HepG2 (cell line): ENCODE data around the gene TIMM13. TPM values are rescaled to one million over a fixed set of nuclear protein-coding genes. Genes with fewer than 3 reads are reported as not detected.
A peak's percentile ranks its signal among the peaks of the same experiment; 100 is the strongest.

ENCODE experiments used
- HES4 ChIP-seq: sonication (generic); formaldehyde crosslinking; IDR thresholded peaks from 2 replicates; pipeline ENCODE4 v1.9.0; 2021; ENCODE audit warnings: mild to moderate bottlenecking, missing genetic modification reagents, borderline replicate concordance
- HNRNPL ChIP-seq: fragments of 200-400 bp; formaldehyde crosslinking; IDR thresholded peaks from 2 replicates; pipeline ENCODE4 v1.6.1; 2017; ENCODE audit warnings: mild to moderate bottlenecking, low read depth, low read length
- IRF9 ChIP-seq: sonication (generic); formaldehyde crosslinking; IDR thresholded peaks from 2 replicates; pipeline ENCODE4 v1.8.0; 2022; ENCODE audit warnings: missing genetic modification reagents, mild to moderate bottlenecking, borderline replicate concordance
- ISL2 ChIP-seq: sonication (generic); formaldehyde crosslinking; IDR thresholded peaks from 2 replicates; pipeline ENCODE4 v1.5.0; 2020; ENCODE audit warnings: missing genetic modification reagents
- MEF2D ChIP-seq: sonication (generic); formaldehyde crosslinking; IDR thresholded peaks from 2 replicates; pipeline ENCODE4 v1.5.1; 2020; ENCODE audit warnings: mild to moderate bottlenecking, missing genetic modification reagents
- NFIB ChIP-seq: sonication (generic); formaldehyde crosslinking; IDR thresholded peaks from 2 replicates; pipeline ENCODE4 v1.9.0; 2021; ENCODE audit warnings: missing genetic modification reagents, mild to moderate bottlenecking, borderline replicate concordance
- RBAK ChIP-seq: sonication (generic); formaldehyde crosslinking; IDR thresholded peaks from 2 replicates; pipeline ENCODE4 v1.5.1; 2020; ENCODE audit warnings: mild to moderate bottlenecking, missing genetic modification reagents
- SNAPC4 ChIP-seq: sonication (generic); formaldehyde crosslinking; IDR thresholded peaks from 2 replicates; pipeline ENCODE4 v1.4.0; 2020; ENCODE audit warnings: mild to moderate bottlenecking, missing genetic modification reagents
- SRF ChIP-seq: IDR thresholded peaks from 2 replicates; pipeline ENCODE4 v1.6.1; 2011; ENCODE audit warnings: mild to moderate bottlenecking, low read depth, low read length, moderate library complexity
- ZC3H4 ChIP-seq: sonication (generic); formaldehyde crosslinking; IDR thresholded peaks from 2 replicates; pipeline ENCODE4 v1.4.0; 2020; ENCODE audit warnings: missing genetic modification reagents, borderline replicate concordance
- ZNF180 ChIP-seq: sonication (generic); formaldehyde crosslinking; IDR thresholded peaks from 2 replicates; pipeline ENCODE4 v1.4.0; 2020; ENCODE audit warnings: low read depth, missing genetic modification reagents, borderline replicate concordance
- ZNF24 ChIP-seq: fragments of 450-650 bp; IDR thresholded peaks from 2 replicates; pipeline ENCODE4 v1.6.1; 2017; ENCODE audit warnings: antibody characterized with exemption, mild to moderate bottlenecking
- ZNF256 ChIP-seq: sonication (generic); formaldehyde crosslinking; conservative IDR thresholded peaks from 2 replicates; pipeline ENCODE4 v1.4.0; 2020; ENCODE audit warnings: missing genetic modification reagents
- ZNF33B ChIP-seq: sonication (generic); formaldehyde crosslinking; IDR thresholded peaks from 2 replicates; pipeline ENCODE4 v1.5.1; 2020; ENCODE audit warnings: mild to moderate bottlenecking, missing genetic modification reagents
- ZNF644 ChIP-seq: IDR thresholded peaks from 2 replicates; pipeline ENCODE4 v1.6.1; 2016; ENCODE audit warnings: low read depth
- ZNF780A ChIP-seq: sonication (generic); formaldehyde crosslinking; IDR thresholded peaks from 2 replicates; pipeline ENCODE4 v1.8.0; 2022; ENCODE audit warnings: mild to moderate bottlenecking, missing genetic modification reagents, moderate library complexity
- polyA plus RNA-seq, 8 experiments: library from polyadenylated mRNA; depleted of rRNA in 3 of 8; stranded (reverse) in 7 of 8; unstranded in 1 of 8; fragments of >200 nt; fragmentation: Illumina TruSeq in 4 of 8; extraction: Trizol in 4 of 8; gene quantifications; 2 replicates each; pipeline versions ENCODE4 v1.2.1 to v1.2.3, GENCODE V29; 2011 to 2016; ENCODE audit warnings: low read depth in 4 of 8, missing spikeins in 1 of 8, mixed read lengths in 1 of 8; ENCODE audit not compliant: insufficient read depth in 1 of 8
- total RNA-seq, 5 experiments: library from RNA; depleted of rRNA; stranded (reverse); fragments of >200 nt; fragmentation: Illumina TruSeq; extraction: Trizol; gene quantifications; 2 replicates each; pipeline ENCODE4 v1.2.3, GENCODE V29; 2016; ENCODE audit warnings: low read depth in 1 of 5
- TF ChIP-seq, protein P1 (sequence below): sonication (generic); formaldehyde crosslinking; IDR thresholded peaks from 2 replicates; pipeline ENCODE4 v1.5.0; 2020; ENCODE audit warnings: mild to moderate bottlenecking, missing genetic modification reagents
- TF ChIP-seq, protein P2 (sequence below): sonication (generic); formaldehyde crosslinking; IDR thresholded peaks from 2 replicates; pipeline ENCODE4 v1.8.1; 2022; ENCODE audit warnings: low read depth, mild to moderate bottlenecking, missing genetic modification reagents

The TIMM13 gene
- total and polyA plus RNA-seq, 2 of the 13 experiments (the other 11 are each of a cell fraction or from before 2014, with no cell fraction given): 48.4 to 108 TPM

DNA sequence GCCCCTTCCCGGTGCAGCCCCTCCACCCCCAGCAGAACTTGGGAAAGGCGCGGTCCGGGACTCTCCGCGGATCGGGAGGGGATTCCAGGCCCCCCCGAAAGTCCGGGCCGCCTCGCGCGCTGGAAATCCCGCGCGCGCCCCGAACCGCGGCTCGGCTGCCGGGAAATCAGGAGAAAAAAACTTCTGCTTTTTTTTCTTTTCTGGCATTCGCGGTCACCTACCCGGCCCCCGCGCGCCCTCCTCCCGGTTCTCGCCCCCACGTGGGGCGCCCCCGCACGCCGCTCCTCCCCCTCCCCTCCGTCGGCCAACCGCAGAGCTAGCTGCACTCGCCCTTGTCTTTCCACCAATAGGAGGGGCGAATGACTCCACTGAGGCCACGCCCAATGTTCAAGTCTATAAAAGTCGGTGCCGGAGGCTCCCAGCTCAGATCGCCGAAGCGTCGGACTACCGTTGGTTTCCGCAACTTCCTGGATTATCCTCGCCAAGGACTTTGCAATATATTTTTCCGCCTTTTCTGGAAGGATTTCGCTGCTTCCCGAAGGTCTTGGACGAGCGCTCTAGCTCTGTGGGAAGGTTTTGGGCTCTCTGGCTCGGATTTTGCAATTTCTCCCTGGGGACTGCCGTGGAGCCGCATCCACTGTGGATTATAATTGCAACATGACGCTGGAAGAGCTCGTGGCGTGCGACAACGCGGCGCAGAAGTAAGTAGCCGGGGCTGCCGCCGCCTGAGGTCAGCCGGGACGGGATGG, 48.5 kb upstream of the TIMM13 start, which contains the start of gene GADD45B (continued):
- TF ChIP-seq HES4 (CRISPR knock-in tag) (peak; percentile 43; the same call in 1 of the 2 replicates), ZNF33B (no peak), HNRNPL (no peak), ISL2 (CRISPR knock-in tag) (no peak), SRF (no peak), ZNF780A (no peak), MEF2D (CRISPR knock-in tag) (0 out of 2 replicates have a peak, but pooled peaks have one; percentile 4), ZC3H4 (CRISPR knock-in tag) (no peak), ZNF256 (CRISPR knock-in tag) (no peak; the same call in 1 of the 2 replicates), IRF9 (no peak), NFIB (CRISPR knock-in tag) (no peak), ZNF24 (no peak), SNAPC4 (CRISPR knock-in tag) (no peak; the same call in 1 of the 2 replicates), ZNF180 (CRISPR knock-in tag) (no peak), ZNF644 (CRISPR knock-in tag) (no peak), RBAK (CRISPR knock-in tag) (no peak)
- TF ChIP-seq, protein P1, sequence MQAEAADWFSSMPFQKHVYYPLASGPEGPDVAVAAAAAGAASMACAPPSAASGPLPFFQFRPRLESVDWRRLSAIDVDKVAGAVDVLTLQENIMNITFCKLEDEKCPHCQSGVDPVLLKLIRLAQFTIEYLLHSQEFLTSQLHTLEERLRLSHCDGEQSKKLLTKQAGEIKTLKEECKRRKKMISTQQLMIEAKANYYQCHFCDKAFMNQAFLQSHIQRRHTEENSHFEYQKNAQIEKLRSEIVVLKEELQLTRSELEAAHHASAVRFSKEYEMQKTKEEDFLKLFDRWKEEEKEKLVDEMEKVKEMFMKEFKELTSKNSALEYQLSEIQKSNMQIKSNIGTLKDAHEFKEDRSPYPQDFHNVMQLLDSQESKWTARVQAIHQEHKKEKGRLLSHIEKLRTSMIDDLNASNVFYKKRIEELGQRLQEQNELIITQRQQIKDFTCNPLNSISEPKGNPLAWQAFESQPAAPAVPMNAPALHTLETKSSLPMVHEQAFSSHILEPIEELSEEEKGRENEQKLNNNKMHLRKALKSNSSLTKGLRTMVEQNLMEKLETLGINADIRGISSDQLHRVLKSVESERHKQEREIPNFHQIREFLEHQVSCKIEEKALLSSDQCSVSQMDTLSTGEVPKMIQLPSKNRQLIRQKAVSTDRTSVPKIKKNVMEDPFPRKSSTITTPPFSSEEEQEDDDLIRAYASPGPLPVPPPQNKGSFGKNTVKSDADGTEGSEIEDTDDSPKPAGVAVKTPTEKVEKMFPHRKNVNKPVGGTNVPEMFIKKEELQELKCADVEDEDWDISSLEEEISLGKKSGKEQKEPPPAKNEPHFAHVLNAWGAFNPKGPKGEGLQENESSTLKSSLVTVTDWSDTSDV: no peak
- TF ChIP-seq, protein P2, sequence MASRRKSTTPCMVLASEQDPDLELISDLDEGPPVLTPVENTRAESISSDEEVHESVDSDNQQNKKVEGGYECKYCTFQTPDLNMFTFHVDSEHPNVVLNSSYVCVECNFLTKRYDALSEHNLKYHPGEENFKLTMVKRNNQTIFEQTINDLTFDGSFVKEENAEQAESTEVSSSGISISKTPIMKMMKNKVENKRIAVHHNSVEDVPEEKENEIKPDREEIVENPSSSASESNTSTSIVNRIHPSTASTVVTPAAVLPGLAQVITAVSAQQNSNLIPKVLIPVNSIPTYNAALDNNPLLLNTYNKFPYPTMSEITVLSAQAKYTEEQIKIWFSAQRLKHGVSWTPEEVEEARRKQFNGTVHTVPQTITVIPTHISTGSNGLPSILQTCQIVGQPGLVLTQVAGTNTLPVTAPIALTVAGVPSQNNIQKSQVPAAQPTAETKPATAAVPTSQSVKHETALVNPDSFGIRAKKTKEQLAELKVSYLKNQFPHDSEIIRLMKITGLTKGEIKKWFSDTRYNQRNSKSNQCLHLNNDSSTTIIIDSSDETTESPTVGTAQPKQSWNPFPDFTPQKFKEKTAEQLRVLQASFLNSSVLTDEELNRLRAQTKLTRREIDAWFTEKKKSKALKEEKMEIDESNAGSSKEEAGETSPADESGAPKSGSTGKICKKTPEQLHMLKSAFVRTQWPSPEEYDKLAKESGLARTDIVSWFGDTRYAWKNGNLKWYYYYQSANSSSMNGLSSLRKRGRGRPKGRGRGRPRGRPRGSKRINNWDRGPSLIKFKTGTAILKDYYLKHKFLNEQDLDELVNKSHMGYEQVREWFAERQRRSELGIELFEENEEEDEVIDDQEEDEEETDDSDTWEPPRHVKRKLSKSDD (CRISPR knock-in tag): no peak
